IPS-NIHi11 (cell line): ENCODE measurements around the gene C5orf15.
"Not testable (repeated sequence)": the region's sequence is repeated elsewhere in the genome, so short reads cannot be mapped to it uniquely, and the experiment has no call there.

Experiments
- DNase-seq: peaks from one replicate; pipeline ENCODE4 v3.0.0; 2012; ENCODE audit warnings: mixed read lengths, low spot score

The C5orf15 gene

DNA sequence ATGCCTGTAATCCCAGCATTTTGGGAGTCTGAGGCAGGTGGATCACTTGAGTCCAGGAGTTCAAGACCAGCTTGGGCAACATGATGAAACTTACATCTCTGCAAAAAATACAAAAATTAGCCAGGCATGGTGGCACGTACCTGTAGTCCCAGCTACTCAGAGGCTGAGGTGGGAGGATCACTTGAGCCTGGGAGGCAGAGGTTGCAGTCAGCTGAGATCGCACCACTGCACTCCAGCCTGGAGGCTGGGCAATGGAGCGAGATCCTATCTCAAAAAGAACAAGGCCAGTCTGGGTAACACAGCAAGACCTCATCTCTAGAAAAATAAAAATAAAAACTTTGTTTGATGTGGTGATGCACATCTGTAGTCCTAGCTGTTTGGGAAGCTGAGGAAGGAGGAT lies 30.8 kb downstream of the C5orf15 start:
- not testable (repeated sequence) for DNase-seq

- DNase-seq, result no peak
Measured at GRCh38 chr5:133936651-133937015, 31.8 kb downstream of the C5orf15 start.

DNA sequence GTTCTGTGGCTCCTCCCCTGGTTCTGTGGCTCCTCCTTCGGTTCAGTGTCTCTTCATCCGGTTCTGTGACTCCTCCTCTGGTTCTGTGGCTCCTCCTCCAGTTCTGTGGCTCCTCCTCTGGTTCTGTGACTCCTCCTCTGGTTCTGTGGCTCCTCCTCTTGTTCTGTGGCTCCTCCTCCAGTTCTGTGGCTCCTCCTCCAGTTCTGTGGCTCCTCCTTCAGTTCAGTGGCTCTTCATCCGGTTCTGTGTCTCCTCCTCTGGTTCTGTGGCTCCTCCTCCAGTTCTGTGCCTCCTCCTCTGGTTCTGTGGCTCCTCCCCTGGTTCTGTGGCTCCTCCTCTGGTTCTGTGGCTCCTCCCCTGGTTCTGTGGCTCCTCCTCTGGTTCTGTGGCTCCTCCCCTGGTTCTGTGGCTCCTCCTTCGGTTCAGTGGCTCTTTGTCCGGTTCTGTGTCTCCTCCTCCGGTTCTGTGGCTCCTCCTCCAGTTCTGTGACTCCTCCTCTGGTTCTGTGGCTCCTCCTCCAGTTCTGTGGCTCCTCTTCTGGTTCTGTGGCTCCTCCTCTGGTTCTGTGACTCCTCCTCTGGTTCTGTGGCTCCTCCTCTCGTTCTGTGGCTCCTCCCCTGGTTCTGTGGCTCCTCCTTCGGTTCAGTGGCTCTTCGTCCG lies 32.3 kb downstream of the C5orf15 start:
- DNase-seq, result not testable (repeated sequence)

DNA sequence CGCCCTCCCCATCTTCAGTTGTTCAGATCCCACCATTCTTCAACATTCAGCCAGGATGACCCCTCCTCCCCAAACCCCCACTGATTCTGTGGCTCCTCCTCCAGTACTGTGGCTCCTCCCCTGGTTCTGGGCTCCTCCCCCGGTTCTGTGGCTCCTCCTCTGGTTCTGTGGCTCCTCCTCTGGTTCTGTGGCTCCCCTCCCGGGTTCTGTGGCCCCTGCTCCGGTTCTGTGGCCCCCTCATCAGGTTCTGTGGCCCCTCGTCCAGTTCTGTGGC lies 32.8 kb downstream of the C5orf15 start:
- no peak for DNase-seq

- DNase-seq, result no peak
Measured at GRCh38 chr5:133934822-133935666, 33.4 kb downstream of the C5orf15 start.

DNA sequence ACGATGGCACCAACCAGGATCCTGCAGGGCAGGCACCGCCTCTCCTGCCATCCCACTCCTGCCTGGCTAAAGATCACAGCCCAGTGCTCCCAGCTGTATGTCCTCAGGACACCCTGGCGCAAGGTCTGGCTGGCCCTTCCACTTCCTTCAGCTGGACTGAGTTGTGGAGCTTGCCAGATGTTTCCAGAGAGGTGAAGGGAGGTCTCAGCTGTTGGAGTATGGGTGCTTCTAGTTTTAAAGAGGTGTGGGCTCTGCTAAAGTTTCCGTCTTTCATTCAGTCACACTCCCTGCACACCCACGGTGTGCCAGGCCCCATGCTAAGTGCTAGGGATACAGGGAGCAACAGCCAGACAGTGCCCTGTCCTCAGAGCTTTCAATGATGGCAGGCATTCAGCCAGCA lies 34.1 kb downstream of the C5orf15 start:
- DNase-seq, result no peak

DNA sequence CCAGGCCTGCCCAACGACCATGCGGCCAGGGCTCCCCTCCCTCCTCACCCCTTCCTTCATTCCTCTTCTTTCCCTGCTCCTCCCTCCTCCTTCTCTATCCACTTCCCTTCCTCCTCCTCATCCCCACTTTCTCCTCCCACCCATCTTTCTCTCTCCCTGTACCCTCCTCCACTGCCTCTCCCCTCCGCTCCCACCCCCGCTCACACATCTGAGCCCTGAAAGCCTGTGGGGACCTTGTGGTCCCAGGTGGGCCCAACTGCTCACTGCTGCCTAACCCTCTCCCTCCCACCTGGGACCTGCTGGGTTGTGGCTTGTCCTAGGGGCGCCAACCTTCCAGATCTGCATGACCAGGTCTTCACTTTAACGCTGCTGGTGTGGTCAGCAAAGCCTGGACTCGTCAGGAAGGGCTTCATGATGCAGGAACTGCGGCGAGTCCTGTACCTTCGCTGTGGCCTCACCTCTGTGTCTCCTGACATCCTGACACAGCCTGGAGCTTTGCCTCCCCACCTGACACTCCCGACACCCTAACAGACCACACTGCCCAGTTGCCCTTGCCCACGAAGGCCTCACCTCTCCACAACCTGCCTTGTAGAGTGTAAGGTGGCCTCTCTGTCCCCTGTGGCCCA lies 34.6 kb downstream of the C5orf15 start:
- DNase-seq, result no peak

GRCh38 chr5:133933169-133933509 lies 35.3 kb downstream of the C5orf15 start:
- no peak for DNase-seq

GRCh38 chr5:133932441-133933168 lies 35.8 kb downstream of the C5orf15 start:
- no peak for DNase-seq

DNA sequence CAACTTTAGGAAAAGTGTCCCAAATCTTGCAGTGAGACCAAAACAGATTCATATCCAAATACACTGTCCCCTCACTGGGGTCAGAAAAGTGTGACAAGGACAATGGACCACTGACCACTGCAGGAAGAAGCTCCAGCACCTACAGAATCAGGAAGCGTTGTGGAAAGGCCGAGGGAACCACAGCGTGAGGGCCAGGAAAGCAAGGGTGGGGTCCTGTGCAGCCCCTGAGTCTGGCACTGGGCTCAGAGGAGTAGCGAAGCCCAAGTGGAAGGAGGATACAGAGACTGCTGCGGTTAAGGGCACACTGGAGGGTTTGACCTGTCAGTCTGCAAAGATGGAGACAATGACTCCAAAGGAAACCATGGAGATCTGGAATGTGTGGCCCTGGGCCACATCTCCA lies 36.9 kb downstream of the C5orf15 start:
- no peak for DNase-seq

GRCh38 chr5:133930813-133931090 lies 37.7 kb downstream of the C5orf15 start:
- no peak for DNase-seq

GRCh38 chr5:133930061-133930812 lies 38.2 kb downstream of the C5orf15 start:
- no peak for DNase-seq

DNA sequence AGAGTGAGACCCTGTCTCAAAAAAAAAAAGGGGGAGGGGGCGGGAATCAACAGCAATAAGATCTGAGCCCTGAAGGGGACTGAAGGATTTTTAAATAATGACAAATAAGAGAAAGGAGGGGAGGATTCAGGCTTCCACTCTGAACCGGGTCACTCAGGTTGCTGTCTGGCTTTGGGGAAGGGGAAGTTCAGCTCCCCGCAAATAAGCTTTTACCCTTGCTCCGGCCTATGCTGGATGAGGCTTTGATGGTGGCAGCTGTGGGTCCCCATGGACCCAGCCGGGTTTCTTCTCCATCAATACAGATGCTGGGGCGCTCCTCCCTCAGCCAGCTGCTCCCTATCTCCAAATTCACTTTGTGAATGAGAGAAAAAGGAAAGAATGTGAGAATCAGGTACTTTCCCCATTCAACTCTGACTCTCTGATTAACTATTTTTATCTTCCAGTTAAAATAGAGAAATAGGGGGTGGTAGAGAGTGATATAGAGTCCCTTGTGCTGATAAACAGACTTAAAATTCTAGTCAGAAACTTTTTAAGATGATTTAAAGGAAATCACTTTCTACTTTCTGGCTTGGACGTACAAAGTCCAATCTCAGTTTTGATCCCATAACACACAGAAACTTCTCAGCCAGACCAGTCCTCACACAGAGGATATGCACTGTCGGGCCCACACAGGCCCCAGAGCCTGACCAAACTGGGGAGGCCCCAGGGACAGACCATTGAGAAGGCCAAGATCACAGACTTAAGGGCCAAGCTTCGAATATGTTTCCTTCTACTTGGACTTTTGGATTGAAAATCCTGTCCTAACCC lies 39.6 kb downstream of the C5orf15 start:
- no peak for DNase-seq

DNA sequence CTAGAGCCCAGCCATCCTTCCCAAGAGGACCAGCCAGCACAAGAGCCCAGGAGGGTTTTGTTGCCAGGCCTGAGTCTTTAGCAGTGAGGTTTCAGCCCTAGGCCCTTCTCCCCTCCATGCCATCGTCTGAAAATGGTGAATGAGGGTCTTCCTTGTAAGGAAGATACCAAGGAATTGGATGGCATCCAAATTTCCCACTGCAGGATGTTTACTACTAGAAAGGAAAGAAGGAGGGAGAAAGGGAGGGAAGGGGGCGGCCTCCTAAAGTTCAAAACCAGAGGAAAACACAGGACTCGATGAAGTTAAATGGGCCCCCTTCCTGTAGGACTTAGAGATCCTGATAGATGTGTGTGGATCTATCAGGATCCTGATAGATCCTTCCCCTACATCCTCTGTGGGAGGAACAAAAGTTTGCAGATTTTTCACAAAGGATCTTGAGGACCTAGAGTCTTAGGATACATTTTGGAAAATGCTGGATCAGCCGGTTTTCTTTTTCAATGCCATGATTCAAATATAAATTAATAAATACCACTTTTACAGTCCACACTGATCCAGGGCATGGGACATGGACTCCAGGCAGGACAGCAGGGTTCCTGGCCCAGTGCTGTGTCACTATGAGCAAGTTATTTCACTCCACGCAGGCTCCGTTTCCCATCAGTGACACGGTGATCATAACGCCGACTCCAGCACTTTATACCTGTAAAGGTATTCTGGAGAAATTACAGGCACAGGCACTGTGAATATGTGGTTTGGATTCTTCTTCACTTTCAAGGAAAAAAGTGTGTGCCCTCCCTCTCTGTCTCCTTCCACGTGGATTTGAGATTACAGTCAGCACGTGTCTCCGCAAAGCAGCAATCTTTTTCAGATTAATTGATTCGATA lies 40.9 kb downstream of the C5orf15 start:
- DNase-seq, result no peak

GRCh38 chr5:133926489-133927299 lies 41.7 kb downstream of the C5orf15 start:
- DNase-seq, result no peak

- no peak for DNase-seq
Measured at GRCh38 chr5:133925866-133926488, 42.4 kb downstream of the C5orf15 start.

GRCh38 chr5:133925269-133925668 lies 43.2 kb downstream of the C5orf15 start:
- no peak for DNase-seq

DNA sequence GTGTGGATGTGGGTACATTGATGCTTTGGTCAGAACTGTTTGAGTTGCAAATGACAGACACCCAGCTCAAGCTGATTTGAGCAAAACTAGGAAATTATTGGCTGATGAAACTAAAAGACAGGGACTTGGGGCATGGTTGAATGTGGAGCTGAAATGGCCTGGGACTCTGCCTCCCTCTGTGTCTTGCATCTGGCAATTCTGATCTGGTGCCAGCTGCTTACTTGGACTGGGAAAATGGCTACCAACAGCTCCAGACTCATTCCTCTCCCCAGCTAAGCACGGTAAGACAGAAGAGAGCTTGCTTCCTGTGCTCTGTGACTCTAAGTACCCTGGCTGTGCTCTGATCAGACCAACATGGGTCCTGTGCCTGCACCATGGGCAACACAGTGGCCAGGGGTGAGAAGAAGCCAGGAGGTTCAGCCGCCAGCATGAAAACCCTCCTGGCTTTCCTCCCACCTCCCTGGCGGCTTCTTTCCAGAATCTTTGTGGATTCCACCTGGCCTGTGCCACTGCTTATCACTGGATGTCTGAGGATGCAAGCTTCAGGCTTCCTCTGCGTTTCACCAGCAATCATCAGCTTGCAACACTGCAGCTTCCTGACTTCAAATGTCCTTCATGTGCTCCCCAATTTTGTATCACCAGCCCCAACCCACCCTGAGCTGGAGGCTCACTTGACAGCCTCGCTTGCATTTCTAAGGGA lies 44.1 kb downstream of the C5orf15 start:
- DNase-seq, result no peak

DNA sequence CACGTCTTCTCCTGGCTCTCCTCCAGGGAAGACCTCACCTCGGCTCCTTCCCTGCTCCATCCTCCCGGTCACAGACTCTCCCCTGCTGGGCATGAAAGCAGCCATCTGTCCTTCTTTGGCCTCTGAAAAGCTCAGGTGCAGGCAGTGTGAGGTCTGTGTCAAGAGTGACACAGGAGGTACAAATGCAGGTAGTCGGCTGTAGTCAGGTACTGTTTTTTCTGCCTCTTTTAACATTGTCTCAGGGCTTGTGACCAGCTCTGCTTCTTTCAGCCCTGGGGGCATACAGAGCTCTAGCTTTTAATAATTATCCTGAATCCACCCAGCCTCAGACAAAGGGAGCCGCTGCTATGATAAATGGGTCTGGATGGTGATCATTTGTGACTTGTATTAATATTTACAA lies 46.4 kb downstream of the C5orf15 start:
- no peak for DNase-seq
